ENCODE measurements around the gene PRR15.
"Not testable (repeated sequence)": the region's sequence is repeated elsewhere in the genome, so short reads cannot be mapped to it uniquely, and the experiment has no call there.

PRR15 gene

GRCh38 chr7:29563590-29564495 is at the start of gene PRR15:
PRR15 (plus strand) TSS chr7:29563835; CDS start chr7:29566330, 2,495 bp downstream.
- DNase-seq = no peak

- no peak for DNase-seq
Measured at GRCh38 chr7:29516491-29516890, 47.1 kb upstream of the PRR15 start.

- DNase-seq = no peak
Measured at GRCh38 chr7:29518616-29519015, 45.0 kb upstream of the PRR15 start.

- DNase-seq = no peak
Measured at GRCh38 chr7:29523728-29524127, 39.9 kb upstream of the PRR15 start.

- DNase-seq = no peak
Measured at GRCh38 chr7:29527505-29528108, 36.0 kb upstream of the PRR15 start.

- not testable (repeated sequence) for DNase-seq
Measured at GRCh38 chr7:29528526-29528925, 35.1 kb upstream of the PRR15 start.

- DNase-seq = no peak
Measured at GRCh38 chr7:29538389-29538788, 25.2 kb upstream of the PRR15 start.

- DNase-seq = no peak
Measured at GRCh38 chr7:29539471-29539870, 24.2 kb upstream of the PRR15 start.

GRCh38 chr7:29547421-29547820 is 16.2 kb upstream of the PRR15 start:
- DNase-seq = no peak

GRCh38 chr7:29548823-29549222 is 14.8 kb upstream of the PRR15 start:
- no peak for DNase-seq

GRCh38 chr7:29552392-29552791 is 11.2 kb upstream of the PRR15 start:
- DNase-seq = no peak

GRCh38 chr7:29555061-29555460 is 8.6 kb upstream of the PRR15 start:
- no peak for DNase-seq

- no peak for DNase-seq
Measured at GRCh38 chr7:29556405-29557195, 7.0 kb upstream of the PRR15 start.

GRCh38 chr7:29557954-29558353 is 5.7 kb upstream of the PRR15 start:
- DNase-seq = no peak

GRCh38 chr7:29561271-29561670 is 2.4 kb upstream of the PRR15 start:
- DNase-seq = no peak

- no peak for DNase-seq
Measured at GRCh38 chr7:29562307-29562706, 1.3 kb upstream of the PRR15 start.

- no peak for DNase-seq
Measured at GRCh38 chr7:29564496-29565223, 1.0 kb downstream of the PRR15 start.

- no peak for DNase-seq
Measured at GRCh38 chr7:29565224-29565630, 1.6 kb downstream of the PRR15 start.

GRCh38 chr7:29565634-29565981 is 2.0 kb downstream of the PRR15 start:
- DNase-seq = no peak

- DNase-seq = no peak
Measured at GRCh38 chr7:29565982-29566746, 2.5 kb downstream of the PRR15 start.

- DNase-seq = no peak
Measured at GRCh38 chr7:29567174-29567573, 3.5 kb downstream of the PRR15 start.

- DNase-seq = no peak
Measured at GRCh38 chr7:29569648-29570047, 6.0 kb downstream of the PRR15 start.

All from CD4-positive, alpha-beta T cell treated with Interleukin-17A for 4 hours (primary cell).